Prostate gland (tissue), 2 donors: Measurements from ENCODE around the gene CTNNA2.

ENCODE experiments used
- POLR2A ChIP-seq: fragments of 450-650 bp; IDR thresholded peaks from one replicate; pipeline ENCODE4 v1.6.1; 2016; ENCODE audit warnings: antibody characterized with exemption, mild to moderate bottlenecking
- POLR2AphosphoS5 ChIP-seq: sonication (generic); formaldehyde crosslinking; IDR thresholded peaks from one replicate; pipeline ENCODE4 v1.6.1; 2017; ENCODE audit warnings: antibody characterized with exemption
- TF ChIP-seq, protein P1 (sequence below), 4 experiments: fragments of 200-600 bp in 2 of 4; fragments of 450-650 bp in 2 of 4; sonication (generic) in 2 of 4; IDR thresholded peaks; 1 replicate in 3 of 4; 2 replicates in 1 of 4; pipeline ENCODE4 v1.5.1; 2016 to 2019; ENCODE audit warnings: antibody characterized with exemption in 4 of 4, mild to moderate bottlenecking in 2 of 4, moderate library complexity in 2 of 4

DNA sequence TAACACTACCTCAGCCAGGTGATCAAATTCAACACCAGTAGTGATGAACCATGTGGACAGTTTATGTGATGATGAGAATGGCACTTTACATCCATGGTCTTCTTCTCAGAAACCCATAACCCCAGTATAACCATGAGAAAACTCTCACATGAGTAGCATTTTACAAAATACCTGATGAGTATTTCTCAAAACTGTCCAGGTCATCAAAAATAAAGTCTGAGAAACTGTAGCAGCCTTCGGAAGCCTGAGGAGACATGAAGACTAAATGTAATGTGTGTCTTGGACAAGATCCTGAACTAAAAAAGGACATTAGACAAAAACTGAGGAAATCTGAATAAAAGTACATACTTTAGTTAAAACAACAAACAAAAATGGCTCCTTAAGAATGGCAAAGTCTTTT, 108.9 kb downstream of the CTNNA2 start:
- TF ChIP-seq POLR2AphosphoS5 (no peak), POLR2A (no peak)
- TF ChIP-seq, protein P1, sequence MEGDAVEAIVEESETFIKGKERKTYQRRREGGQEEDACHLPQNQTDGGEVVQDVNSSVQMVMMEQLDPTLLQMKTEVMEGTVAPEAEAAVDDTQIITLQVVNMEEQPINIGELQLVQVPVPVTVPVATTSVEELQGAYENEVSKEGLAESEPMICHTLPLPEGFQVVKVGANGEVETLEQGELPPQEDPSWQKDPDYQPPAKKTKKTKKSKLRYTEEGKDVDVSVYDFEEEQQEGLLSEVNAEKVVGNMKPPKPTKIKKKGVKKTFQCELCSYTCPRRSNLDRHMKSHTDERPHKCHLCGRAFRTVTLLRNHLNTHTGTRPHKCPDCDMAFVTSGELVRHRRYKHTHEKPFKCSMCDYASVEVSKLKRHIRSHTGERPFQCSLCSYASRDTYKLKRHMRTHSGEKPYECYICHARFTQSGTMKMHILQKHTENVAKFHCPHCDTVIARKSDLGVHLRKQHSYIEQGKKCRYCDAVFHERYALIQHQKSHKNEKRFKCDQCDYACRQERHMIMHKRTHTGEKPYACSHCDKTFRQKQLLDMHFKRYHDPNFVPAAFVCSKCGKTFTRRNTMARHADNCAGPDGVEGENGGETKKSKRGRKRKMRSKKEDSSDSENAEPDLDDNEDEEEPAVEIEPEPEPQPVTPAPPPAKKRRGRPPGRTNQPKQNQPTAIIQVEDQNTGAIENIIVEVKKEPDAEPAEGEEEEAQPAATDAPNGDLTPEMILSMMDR (IDR thresholded peaks at IDR 0.05) = no peak
